HG02798 (cell line): ENCODE measurements around the gene PEPD.
A peak's percentile ranks its signal among the peaks of the same experiment; 100 is the strongest.
"Not testable (repeated sequence)": the region's sequence is repeated elsewhere in the genome, so short reads cannot be mapped to it uniquely, and the experiment has no call there.

Experiments used
- ATAC-seq: cut with Tn5 transposase; IDR thresholded peaks from one replicate; pipeline ENCODE4 v1.9.1; 2021; ENCODE audit warnings: mild to moderate bottlenecking; ENCODE audit not compliant: unreplicated experiment, poor library complexity

PEPD gene

GRCh38 chr19:33521480-33522370 is at the start of gene PEPD:
PEPD (minus strand) TSS chr19:33521791; CDS start chr19:33521760, 31 bp downstream.
- ATAC-seq: peak; percentile 94

DNA sequence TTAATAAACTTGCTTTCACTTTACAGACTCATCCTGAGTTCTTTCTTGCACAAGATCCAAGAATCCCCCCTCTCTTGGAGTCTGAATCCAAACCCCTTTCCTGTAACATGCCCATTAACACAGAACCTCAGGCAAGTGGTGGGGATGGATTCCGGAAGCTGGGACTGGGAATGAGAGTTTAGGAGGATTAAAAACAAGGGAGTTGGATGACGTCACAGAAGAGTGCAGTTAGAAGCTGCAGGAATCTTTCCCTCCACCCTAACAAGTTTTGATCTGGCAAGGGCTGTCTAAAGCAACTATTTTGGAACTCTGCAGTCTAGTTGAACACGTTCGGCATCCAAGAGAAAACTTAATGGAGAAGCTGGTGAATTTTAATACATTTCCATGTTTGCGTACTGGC is 48.2 kb upstream of the PEPD start:
- ATAC-seq: no peak

DNA sequence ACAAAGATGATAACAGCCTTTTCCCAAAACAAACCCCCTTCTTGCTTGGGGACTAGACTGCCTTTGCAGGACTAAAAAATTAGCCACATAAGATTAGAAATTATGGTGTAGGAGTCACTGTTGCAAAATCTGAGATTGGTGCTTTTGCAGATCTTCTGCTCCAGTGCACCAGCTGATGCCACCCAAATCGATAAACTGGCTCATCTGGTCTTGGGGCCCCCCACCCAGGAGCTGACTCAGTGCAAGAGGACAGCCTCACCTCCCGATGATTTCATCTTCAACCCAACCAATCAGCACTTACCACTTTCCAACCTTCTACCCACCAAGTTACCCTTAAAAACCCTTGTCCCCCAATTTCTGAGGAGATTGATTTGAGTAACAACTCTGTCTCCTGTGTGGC is 47.1 kb upstream of the PEPD start:
- no peak for ATAC-seq

DNA sequence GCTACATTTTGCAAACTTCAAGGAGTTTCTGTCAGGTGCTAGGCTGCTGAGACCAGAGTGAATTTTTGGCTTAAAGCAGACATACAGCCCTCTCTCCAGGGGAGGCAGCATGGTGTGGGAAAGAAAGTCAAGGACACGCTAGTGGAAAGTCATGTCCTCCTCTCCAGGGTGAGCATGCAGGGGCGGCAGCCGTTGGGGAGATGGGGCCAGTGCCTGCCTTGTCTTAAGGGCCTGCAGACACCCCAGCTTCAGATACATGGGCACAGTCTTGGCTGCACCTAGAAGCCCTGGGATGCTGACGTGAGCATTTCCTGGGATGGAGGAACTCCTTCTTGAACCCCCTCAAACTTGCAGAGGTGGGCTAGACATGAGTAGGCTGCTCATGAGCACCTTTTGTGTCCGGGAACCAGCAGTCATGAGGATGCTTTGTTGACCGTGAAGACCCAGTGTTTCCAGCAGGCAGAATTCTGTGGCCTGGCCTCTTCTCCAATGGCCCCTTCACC is 43.3 kb upstream of the PEPD start:
- ATAC-seq: no peak

GRCh38 chr19:33562636-33563035 is 41.0 kb upstream of the PEPD start:
- ATAC-seq: no peak

GRCh38 chr19:33561666-33562065 is 40.1 kb upstream of the PEPD start:
- not testable (repeated sequence) for ATAC-seq

DNA sequence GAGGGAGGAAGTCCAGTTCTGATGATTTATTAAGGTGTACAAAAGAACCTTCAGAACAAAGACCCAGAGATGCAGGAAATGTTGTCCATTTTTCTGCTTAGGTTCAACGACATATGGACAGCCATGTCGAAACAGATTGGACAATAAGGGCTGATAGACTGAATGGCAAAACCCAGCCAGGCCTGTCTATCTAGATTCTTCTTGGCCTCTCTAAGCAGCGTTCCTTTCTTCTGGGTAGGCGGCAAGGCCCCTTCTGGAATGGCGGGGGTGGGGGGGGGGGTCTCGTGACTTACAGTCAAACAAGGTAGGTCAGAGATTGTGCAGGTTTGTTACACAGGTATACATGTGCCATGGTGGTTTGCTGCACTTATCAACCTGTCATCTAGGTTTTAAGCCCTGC is 39.7 kb upstream of the PEPD start:
- no peak for ATAC-seq

GRCh38 chr19:33559996-33560395 is 38.4 kb upstream of the PEPD start:
- ATAC-seq: no peak

GRCh38 chr19:33558856-33559255 is 37.3 kb upstream of the PEPD start:
- no peak for ATAC-seq

DNA sequence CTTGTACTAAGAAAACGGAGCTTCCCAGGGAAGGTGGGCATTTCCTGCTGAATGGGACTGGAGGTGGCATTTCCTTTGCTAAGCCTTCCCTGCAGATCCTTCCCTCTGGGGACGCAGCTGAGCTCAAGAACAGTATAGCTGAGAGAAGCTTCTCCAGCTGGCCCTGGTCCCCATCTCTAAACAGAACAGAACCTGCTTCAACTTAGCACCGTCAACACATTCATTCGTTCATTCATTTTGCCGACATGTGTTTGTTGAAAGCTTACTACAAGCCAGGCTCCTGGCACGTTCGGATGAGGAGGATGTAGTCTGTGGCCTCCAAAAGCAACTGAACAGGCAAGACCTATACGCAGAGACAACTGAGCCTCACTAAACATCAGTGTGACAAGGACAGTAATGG is 36.6 kb upstream of the PEPD start:
- no peak for ATAC-seq

GRCh38 chr19:33557720-33558119 is 36.1 kb upstream of the PEPD start:
- no peak for ATAC-seq

DNA sequence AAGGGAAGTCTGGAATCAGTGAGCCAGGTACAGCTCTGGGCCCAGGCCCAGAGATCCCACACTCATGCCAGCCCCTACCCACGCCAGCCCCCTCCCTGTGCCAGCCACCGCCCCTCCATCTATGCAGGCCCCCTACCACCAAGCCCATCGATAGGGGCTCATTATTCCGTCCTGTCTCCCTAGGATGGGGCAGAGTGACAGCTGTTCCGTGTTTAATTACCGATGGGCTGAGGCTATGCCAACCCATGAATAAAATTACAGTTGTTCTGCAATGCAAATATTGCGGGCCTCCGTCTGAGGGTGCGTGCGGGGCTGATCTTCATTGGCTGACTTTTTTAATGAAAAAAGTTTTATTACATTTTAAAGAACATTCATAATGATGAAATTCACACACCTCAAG is 35.6 kb upstream of the PEPD start:
- no peak for ATAC-seq

GRCh38 chr19:33556261-33556660 is 34.7 kb upstream of the PEPD start:
- ATAC-seq: no peak

GRCh38 chr19:33555726-33556125 is 34.1 kb upstream of the PEPD start:
- not testable (repeated sequence) for ATAC-seq

DNA sequence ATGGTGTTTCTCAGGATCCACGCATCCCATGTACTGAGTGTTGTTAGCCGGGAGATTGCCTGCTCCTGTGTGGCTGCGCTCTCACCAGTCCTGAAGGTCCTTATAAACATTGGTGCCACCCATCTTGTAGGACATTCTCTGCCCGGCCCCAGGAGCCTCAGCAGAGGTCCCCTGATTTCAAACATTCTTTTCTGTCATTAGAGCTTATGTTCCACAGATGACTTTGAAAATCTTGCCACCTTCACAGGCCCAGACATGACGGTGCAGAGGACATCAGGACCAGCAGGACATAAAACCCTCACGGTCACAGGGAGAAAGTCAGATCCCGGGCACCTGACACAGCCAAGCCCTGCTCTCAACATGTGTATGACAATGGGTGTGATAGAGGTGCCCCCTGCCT is 33.2 kb upstream of the PEPD start:
- no peak for ATAC-seq

GRCh38 chr19:33554391-33554790 is 32.8 kb upstream of the PEPD start:
- no peak for ATAC-seq

DNA sequence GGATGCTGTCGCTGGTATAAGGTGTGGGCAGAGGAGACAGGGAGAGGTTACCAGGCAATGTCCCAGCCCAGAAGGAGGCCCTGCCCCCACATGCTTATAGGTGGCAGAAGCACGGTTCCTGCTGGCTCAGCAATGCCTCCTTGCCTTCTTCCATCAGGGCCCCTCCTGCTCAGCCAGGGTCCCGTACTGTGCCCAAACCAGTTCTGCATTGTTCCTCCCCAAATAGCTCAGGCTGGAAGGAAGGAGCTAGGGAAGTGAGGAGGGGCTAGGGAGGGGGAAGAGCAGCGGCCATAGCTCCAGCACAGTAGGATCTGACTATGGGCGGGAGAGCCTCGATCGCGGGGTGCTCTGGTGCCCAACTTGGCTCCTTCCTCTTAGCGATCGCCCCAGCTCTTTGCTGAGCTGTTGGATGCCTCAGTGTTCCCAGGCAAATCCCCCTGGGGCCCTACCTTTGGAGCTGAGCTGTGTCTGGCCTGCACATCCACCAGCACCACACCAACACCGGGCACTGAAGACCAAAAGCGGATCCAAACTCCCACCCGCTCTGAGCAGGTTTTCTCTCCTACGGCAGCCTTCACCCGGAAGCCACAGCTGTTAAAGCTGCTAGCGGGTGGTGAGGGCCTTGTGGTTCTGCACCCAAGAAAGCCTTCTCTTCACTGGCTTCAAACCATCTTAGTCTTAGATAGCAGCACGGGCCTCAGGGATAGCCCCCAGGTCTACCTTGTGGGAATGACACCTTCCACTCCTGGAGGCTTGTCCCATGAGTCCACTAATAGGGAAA is 32.1 kb upstream of the PEPD start:
- no peak for ATAC-seq

- no peak for ATAC-seq
Observed at GRCh38 chr19:33552928-33553279, 31.3 kb upstream of the PEPD start.

GRCh38 chr19:33552191-33552927 is 30.8 kb upstream of the PEPD start:
- ATAC-seq: no peak

- ATAC-seq: no peak
Observed at GRCh38 chr19:33551676-33552075, 30.1 kb upstream of the PEPD start.

DNA sequence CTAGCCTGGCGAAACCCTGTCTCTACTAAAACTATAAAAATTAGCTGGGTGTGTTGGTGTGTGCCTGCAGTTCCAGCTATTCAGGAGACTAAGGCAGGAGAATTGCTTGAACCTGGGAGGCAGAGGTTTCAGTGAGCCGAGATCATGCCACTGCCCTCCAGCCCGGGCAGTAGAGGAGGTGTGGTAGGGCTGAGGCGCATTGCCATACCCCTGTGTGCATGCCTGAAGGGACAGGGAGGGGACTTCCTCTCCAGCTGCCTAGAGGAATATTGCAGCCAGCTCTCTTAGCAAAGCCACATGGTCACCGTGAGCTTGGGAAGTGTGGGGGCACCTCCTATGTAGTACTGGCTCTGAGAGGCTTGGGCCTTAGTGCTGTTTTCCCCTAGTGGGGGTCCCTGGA is 29.2 kb upstream of the PEPD start:
- ATAC-seq: no peak
